HG03025 (cell line): Measurements from ENCODE around the gene FAM131C.
"Not testable (repeated sequence)": the region's sequence is repeated elsewhere in the genome, so short reads cannot be mapped to it uniquely, and the experiment has no call there.

ENCODE experiments used
- ATAC-seq: cut with Tn5 transposase; IDR thresholded peaks from one replicate; pipeline ENCODE4 v1.9.1; 2021; ENCODE audit warnings: mild to moderate bottlenecking, moderate library complexity; ENCODE audit not compliant: unreplicated experiment, low FRiP score

Gene FAM131C

DNA sequence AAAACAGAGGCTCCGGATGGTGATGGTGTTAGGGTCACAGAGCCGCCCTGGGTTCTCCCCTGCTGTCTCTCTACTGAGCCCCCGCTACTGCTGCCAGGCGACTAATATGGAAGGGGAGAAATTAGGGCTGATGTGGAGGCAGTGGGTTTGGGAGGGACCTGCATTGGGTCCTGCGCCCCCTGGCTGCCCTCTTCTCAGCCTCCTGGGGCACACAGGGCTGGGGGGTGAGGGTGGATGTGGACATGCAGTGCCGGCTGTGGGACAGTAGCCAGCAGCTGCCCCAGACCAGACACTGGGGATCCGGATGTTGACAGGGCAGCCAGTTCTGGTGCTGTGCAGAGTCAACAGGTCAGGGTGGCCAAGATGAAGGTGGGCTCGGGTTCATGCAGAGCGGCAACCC is 31.4 kb downstream of the FAM131C start:
- no peak for ATAC-seq

GRCh38 chr1:16041200-16041599 is 32.3 kb downstream of the FAM131C start:
- no peak for ATAC-seq

DNA sequence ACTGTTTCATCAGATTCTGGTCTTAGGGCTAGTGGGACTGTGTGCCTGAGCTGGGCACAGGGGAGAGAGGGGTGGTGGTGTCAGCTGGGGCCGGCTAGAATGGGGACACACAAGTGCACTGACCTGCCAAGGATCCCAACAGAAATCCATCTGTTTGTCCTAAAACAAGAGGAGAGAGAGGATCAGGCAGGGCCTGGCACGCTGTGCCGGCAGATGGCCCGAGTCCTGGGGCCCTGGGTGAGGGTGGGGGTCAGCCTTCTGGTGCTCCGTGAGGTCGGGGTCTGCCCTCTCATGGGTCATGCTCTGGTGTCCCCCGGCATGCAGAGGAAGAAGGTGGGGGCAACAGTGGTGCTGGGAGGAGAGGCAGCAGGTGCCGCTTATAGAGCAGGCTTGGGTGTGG is 33.6 kb downstream of the FAM131C start:
- ATAC-seq: not testable (repeated sequence)

DNA sequence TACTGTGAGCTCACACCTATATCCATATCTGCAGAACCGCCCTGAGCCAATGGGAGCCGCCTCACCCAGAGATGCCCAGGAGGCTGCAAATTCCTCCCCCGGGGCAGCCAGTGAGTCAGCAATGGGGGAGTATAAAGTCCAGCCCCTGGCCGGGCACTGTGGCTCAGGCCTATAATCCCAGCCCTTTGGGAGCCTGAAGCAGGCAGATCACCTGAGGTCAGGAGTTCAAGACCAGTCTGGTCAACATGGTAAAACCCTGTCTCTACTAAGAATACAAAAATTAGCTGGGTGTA is 34.9 kb downstream of the FAM131C start:
- no peak for ATAC-seq

GRCh38 chr1:16036461-16036860 is 37.0 kb downstream of the FAM131C start:
- ATAC-seq: not testable (repeated sequence)

DNA sequence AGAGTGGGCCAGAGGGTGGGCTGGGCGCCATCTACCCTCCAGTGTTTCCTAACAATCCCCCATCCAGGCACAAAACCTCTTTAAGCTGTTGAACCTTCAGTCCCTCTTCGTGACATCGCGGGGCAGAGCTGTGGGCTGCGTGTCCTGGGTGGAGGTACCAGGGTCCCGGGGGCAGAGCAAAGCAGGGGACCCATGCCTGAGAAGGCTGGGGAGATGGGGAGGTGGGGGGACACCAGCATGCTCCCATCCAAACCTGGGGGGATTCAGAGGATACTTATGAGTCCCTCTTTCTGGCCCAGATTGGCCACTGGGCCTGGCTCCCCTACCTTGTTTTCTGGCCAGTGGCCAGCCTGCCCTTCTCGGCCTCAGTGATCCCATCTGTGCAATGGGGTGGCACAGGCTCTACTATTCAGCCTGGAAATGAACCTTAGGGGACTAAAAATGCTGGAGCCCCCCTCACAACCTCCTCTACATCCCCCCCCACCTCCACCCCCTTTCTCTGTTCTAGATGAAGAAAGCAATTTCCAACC is 40.3 kb downstream of the FAM131C start:
- not testable (repeated sequence) for ATAC-seq

- ATAC-seq: no peak
Observed at GRCh38 chr1:16032388-16033102, 40.9 kb downstream of the FAM131C start.

DNA sequence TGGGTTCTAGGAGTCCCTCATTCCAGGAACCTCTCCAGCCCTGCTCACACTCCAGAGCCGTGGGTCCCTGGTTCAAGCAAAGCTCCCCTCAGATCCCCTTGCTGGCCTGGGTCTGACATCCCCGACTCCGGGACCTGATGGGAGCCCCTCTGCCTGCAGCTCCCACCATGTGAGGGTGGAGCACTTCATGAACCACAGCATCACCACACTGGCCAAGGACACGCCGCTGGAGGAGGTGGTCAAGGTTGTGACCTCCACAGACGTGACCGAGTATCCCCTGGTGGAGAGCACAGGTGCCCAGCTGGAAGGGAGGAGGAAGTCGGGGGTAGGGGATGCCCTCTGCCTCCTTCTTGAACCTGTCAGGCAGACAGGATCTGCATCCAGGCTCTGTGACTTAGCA is 41.9 kb downstream of the FAM131C start:
- no peak for ATAC-seq

GRCh38 chr1:16029288-16029687 is 44.2 kb downstream of the FAM131C start:
- ATAC-seq: no peak

GRCh38 chr1:16029003-16029268 is 44.5 kb downstream of the FAM131C start:
- ATAC-seq: not testable (repeated sequence)

DNA sequence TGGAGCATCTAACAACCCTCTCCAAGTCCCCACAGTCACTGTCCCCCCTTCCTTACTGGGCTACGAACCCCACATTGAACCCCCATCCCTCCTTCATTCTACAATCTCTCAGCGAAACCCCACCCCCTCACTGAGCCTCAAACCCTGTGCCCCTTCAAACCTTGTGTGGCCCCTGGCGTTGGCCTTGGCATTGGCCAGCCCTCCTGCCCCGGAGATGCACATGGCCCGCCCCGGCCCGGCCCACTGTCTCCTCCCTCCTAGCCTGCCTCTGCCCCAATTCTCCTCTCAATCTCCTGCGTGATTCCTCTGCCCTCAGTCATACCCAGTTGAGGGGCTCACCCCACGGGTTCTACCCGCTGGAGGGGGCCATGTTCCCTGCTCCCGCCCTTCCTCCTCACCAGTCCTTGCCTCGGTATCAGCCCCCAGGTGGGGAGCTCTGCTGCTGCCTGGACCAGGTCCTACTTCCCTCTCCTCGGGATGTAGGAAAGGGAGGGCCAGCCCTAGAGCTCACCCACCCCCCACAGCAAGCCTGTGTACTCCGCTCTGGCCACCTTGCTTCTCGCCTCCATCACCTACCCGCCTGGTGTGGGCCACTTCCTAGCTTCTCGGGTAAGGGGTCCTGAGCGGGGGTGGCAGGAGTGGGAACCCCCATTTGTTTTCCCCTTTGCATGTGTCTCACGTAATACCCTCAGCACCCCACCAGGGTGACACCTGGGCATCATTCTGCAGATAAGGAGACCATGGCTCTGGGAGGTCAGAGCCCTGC is 45.0 kb downstream of the FAM131C start:
- no peak for ATAC-seq

GRCh38 chr1:16026723-16027484 is 46.5 kb downstream of the FAM131C start:
- no peak for ATAC-seq

GRCh38 chr1:16026302-16026701 is 47.1 kb downstream of the FAM131C start:
- ATAC-seq: not testable (repeated sequence)

GRCh38 chr1:16023050-16023653 is 50.3 kb downstream of the FAM131C start:
- no peak for ATAC-seq

- no peak for ATAC-seq
Observed at GRCh38 chr1:16022393-16022792, 51.1 kb downstream of the FAM131C start.

GRCh38 chr1:16021681-16022080 is 51.8 kb downstream of the FAM131C start, which contains the start of gene CLCNKA:
Gene CLCNKA, plus strand, starts transcription at chr1:16022036. Its CDS starts 584 bp downstream, at chr1:16022620.
- no peak for ATAC-seq

GRCh38 chr1:16020878-16021277 is 52.6 kb downstream of the FAM131C start:
- ATAC-seq: not testable (repeated sequence)

GRCh38 chr1:16020325-16020724 is 53.1 kb downstream of the FAM131C start:
- no peak for ATAC-seq

- no peak for ATAC-seq
Observed at GRCh38 chr1:16019644-16020277, 53.7 kb downstream of the FAM131C start.
